SU-DHL-6 (cell line): Measurements from ENCODE around the gene DAPK1.

ENCODE experiments used
- H2AFZ ChIP-seq: fragments of 200-600 bp; sonication (generic); 2 replicates; pipeline ENCODE4 v1.6.1; 2014; ENCODE audit warnings: low read depth, mild to moderate bottlenecking, moderate library complexity, mixed read lengths, antibody characterized with exemption, low read length; ENCODE audit not compliant: severe bottlenecking
- H3F3A ChIP-seq: fragments of 200-600 bp; shearing (Covaris generic); 2 replicates; pipeline ENCODE4 v1.6.0; 2016; ENCODE audit warnings: antibody characterized with exemption, mild to moderate bottlenecking; ENCODE audit not compliant: insufficient read depth
- H3K27ac ChIP-seq: fragments of 200-600 bp; sonication (generic); 2 replicates; pipeline ENCODE4 v1.5.1; 2016; ENCODE audit warnings: low read depth, mild to moderate bottlenecking, low read length, moderate library complexity, mixed read lengths
- H3K27me3 ChIP-seq: fragments of 200-600 bp; sonication (generic), shearing (Covaris generic); 2 replicates; pipeline ENCODE4 v1.6.0; 2014; ENCODE audit warnings: mild to moderate bottlenecking, low read length
- H3K36me3 ChIP-seq: fragments of 200-600 bp; sonication (generic); 2 replicates; pipeline ENCODE4 v1.6.1; 2014; ENCODE audit warnings: mild to moderate bottlenecking, low read length, mixed read lengths
- H3K4me2 ChIP-seq: fragments of 300-600, 200-600 bp; shearing (Covaris generic), sonication (generic); 2 replicates; pipeline ENCODE4 v1.6.0; 2014; ENCODE audit warnings: low read length, low read depth, mild to moderate bottlenecking; ENCODE audit not compliant: poor library complexity, severe bottlenecking
- H3K4me3 ChIP-seq: fragments of 200-600 bp; sonication (generic); 2 replicates; pipeline ENCODE4 v1.5.1; 2014; ENCODE audit warnings: antibody characterized with exemption, low read length, mild to moderate bottlenecking, mixed read lengths; ENCODE audit not compliant: insufficient read depth, poor library complexity, severe bottlenecking
- H3K79me2 ChIP-seq: fragments of 200-600 bp; sonication (generic); 2 replicates; pipeline ENCODE4 v1.6.1; 2014; ENCODE audit warnings: mild to moderate bottlenecking, low read length, moderate library complexity; ENCODE audit not compliant: insufficient read depth
- H3K9ac ChIP-seq: fragments of 200-600 bp; sonication (generic); 2 replicates; pipeline ENCODE4 v1.7.0; 2014; ENCODE audit warnings: mild to moderate bottlenecking, low read length
- H3K9me2 ChIP-seq: fragments of 200-600 bp; sonication (generic); replicated peaks from 2 replicates; pipeline ENCODE4 v1.6.1; 2014; ENCODE audit warnings: low read length; ENCODE audit not compliant: insufficient read depth
- H3K9me3 ChIP-seq: fragments of 200-600 bp; sonication (generic); 2 replicates; pipeline ENCODE4 v1.6.1; 2014; ENCODE audit warnings: low read length, mixed read lengths; ENCODE audit not compliant: insufficient read depth
- H4K20me1 ChIP-seq: fragments of 200-600 bp; sonication (generic); 2 replicates; pipeline ENCODE4 v1.6.1; 2014; ENCODE audit warnings: low read depth, mild to moderate bottlenecking, antibody characterized with exemption, low read length, moderate library complexity, mixed read lengths
- EZH2phosphoT487 ChIP-seq: fragments of 200-600 bp; sonication (generic), shearing (Covaris generic); conservative IDR thresholded peaks from 2 replicates; pipeline ENCODE4 v1.6.1; 2018; ENCODE audit warnings: mild to moderate bottlenecking, antibody characterized with exemption, low read length, moderate library complexity, mixed read lengths
- TF ChIP-seq, protein P1 (sequence below): fragments of 200-600 bp; sonication (generic); IDR thresholded peaks from one replicate; pipeline ENCODE4 v1.5.1; 2017; ENCODE audit warnings: antibody characterized with exemption, mild to moderate bottlenecking, low read length, moderate library complexity; ENCODE audit not compliant: insufficient read depth, poor library complexity, severe bottlenecking

Gene DAPK1

DNA sequence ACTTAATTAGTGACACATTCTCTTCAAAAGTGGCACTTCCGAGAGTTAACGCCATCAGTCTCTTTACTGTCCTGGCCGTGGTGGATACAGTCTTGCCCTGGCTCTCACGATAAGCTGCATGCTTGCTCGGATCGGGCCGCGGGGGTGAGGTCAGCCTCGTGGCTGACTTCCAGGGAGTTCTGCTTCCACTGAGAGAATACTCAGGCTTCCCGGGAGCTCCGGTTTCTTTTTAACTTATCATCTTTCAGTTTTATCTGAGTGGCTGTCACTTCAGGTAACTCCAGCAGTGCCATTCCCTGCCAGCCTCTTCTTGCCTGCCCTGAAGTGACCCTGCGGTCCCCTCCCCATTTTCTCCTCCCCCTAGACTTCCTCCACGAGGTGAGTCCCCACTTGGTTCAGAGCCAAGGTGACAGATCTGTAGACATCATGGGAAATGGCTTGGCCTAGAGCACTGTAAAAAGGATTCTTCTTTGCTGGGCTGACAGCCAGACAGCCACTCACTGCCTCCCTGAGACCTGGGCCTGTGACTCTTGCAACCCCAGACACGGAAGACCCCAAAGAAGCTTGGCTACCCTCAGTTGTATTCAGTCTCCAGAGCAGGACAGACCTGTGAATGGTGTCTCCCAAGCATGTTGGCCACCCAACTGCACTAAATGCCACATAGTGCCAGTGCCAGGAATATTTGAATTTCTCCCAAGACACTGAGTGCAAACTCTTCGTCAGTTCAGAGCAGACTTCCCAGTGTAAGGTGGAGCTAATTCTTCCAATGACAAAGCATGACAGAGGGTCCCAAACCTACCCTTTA lies 95.1 kb downstream of the DAPK1 start:
- TF ChIP-seq EZH2phosphoT487 = no peak
- TF ChIP-seq, protein P1, sequence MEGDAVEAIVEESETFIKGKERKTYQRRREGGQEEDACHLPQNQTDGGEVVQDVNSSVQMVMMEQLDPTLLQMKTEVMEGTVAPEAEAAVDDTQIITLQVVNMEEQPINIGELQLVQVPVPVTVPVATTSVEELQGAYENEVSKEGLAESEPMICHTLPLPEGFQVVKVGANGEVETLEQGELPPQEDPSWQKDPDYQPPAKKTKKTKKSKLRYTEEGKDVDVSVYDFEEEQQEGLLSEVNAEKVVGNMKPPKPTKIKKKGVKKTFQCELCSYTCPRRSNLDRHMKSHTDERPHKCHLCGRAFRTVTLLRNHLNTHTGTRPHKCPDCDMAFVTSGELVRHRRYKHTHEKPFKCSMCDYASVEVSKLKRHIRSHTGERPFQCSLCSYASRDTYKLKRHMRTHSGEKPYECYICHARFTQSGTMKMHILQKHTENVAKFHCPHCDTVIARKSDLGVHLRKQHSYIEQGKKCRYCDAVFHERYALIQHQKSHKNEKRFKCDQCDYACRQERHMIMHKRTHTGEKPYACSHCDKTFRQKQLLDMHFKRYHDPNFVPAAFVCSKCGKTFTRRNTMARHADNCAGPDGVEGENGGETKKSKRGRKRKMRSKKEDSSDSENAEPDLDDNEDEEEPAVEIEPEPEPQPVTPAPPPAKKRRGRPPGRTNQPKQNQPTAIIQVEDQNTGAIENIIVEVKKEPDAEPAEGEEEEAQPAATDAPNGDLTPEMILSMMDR = no peak
- Histone ChIP-seq H3K9me3 (no peaks in the 10 kb centered on the region), H3K9ac (no peak overlapping the region), H3K4me3 (no peak overlapping the region), H4K20me1 (no peaks in the 10 kb centered on the region), H2AFZ (no peak overlapping the region), H3K79me2 (no peaks in the 10 kb centered on the region), H3K9me2 (no peaks in the 10 kb centered on the region), H3K27me3 (no peaks in the 10 kb centered on the region), H3F3A (no peaks in the 10 kb centered on the region), H3K36me3 (no peaks in the 10 kb centered on the region), H3K27ac (no peak overlapping the region), H3K4me2 (no peak overlapping the region)

DNA sequence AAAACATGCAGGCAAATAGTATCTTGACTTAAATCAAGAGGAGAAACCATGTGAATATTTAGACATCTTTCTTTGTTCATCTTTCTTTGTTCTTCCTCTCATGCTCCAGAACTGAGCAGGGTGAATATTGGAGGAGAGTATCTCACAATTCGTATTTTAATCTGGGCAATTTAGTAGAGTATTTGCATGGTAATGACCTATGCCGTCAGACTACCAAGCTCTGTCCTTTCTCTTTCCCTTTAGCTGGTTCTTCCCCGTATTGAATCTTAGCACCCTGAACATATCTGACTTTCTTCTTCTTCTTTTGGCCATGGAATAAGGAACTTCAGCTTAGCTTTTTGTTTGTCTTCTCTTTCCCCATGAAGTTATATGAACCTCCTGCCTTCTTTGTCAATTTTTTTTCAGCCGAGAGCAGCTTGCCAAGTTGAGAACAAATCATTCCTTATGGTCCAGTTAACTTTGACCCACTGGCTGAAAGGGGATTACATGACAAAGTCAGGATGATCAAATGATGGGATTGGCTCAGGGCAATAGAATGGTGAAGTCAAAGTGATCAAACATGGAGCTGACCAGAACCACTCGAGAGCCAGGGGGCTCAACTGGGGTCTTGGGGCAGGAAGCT lies 95.8 kb downstream of the DAPK1 start:
- Histone ChIP-seq H3K9ac (no peak overlapping the region), H3K9me3 (no peaks in the 10 kb centered on the region), H3K9me2 (no peaks in the 10 kb centered on the region), H3F3A (no peaks in the 10 kb centered on the region), H3K27me3 (no peaks in the 10 kb centered on the region), H3K4me2 (no peak overlapping the region), H3K27ac (no peak overlapping the region), H3K4me3 (no peak overlapping the region), H4K20me1 (no peaks in the 10 kb centered on the region), H2AFZ (no peak overlapping the region), H3K79me2 (no peaks in the 10 kb centered on the region), H3K36me3 (no peaks in the 10 kb centered on the region)
- no peak for TF ChIP-seq EZH2phosphoT487
- TF ChIP-seq, protein P1 = no peak

- Histone ChIP-seq H3K27me3 (no peaks in the 10 kb centered on the region), H3K4me2 (no peak overlapping the region), H3K4me3 (no peak overlapping the region), H3K9me3 (no peaks in the 10 kb centered on the region), H3K79me2 (no peaks in the 10 kb centered on the region), H3K27ac (no peak overlapping the region), H3F3A (no peaks in the 10 kb centered on the region), H3K9me2 (no peaks in the 10 kb centered on the region), H3K36me3 (no peaks in the 10 kb centered on the region), H3K9ac (no peak overlapping the region), H4K20me1 (no peaks in the 10 kb centered on the region), H2AFZ (no peak overlapping the region)
- TF ChIP-seq EZH2phosphoT487 = no peak
- TF ChIP-seq, protein P1 = no peak
Observed at GRCh38 chr9:87594194-87594593, 96.5 kb downstream of the DAPK1 start.
